WERI-Rb-1 (cell line): ENCODE results near the gene IGF1R.

Source experiments
- DNase-seq: peaks from one replicate; pipeline ENCODE4 v3.0.0-alpha.2; 2020
- H3K27ac ChIP-seq: fragments of 250-450 bp; sonication (Bioruptor Pico); 2 replicates; pipeline ENCODE4 v1.5.1; 2020; ENCODE audit warnings: mild to moderate bottlenecking, moderate library complexity
- H3K27me3 ChIP-seq: fragments of 250-450 bp; sonication (Bioruptor Pico); 2 replicates; pipeline ENCODE4 v1.5.1; 2021; ENCODE audit warnings: mild to moderate bottlenecking, low read depth, moderate library complexity; ENCODE audit not compliant: insufficient read depth, severe bottlenecking
- H3K36me3 ChIP-seq: fragments of 250-450 bp; sonication (Bioruptor Pico); 2 replicates; pipeline ENCODE4 v1.5.1; 2020; ENCODE audit warnings: mild to moderate bottlenecking, moderate library complexity
- H3K4me3 ChIP-seq: 2 replicates; pipeline ENCODE4 v1.5.1; 2011; ENCODE audit warnings: low read depth, mild to moderate bottlenecking, control low read depth, low read length
- H3K9me3 ChIP-seq: fragments of 250-450 bp; sonication (Bioruptor Pico); 2 replicates; pipeline ENCODE4 v1.5.1; 2021; ENCODE audit warnings: mild to moderate bottlenecking, moderate library complexity; ENCODE audit not compliant: severe bottlenecking
- TF ChIP-seq, protein P1 (sequence below): IDR thresholded peaks from 2 replicates; pipeline ENCODE4 v1.5.1; 2011; ENCODE audit warnings: low read depth, mild to moderate bottlenecking, control low read depth, inconsistent platforms, low read length

Gene IGF1R

DNA sequence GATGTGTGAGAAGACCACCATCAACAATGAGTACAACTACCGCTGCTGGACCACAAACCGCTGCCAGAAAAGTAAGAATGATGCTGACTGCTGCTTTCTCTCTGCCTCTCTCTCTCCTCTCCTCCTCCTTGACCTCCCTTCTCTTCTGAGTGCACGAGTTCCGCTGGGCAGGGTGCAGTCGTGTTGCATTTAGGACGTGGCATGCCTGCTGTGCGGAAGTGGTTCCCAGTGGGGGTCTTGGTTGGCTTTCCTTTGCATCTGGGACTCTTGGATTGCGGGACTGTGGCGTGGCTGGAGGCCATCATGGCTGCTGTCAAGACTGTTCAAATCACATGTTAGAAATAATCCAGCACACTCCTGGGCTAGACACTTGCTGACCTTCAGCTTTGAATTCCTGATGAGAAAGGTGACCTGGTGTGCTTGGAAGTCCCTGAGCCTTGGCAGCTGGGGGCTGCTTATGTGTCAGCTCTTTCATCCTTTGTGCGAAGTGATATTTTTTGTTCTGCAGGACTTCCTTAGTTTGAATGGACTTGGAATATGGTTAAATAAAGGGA, 59.8 kb downstream of the IGF1R start:
- H3K4me3 ChIP-seq, result no peak overlapping the region
- H3K9me3 ChIP-seq, result peaks cover 2% of the 10 kb centered on the region
- TF ChIP-seq, protein P1, sequence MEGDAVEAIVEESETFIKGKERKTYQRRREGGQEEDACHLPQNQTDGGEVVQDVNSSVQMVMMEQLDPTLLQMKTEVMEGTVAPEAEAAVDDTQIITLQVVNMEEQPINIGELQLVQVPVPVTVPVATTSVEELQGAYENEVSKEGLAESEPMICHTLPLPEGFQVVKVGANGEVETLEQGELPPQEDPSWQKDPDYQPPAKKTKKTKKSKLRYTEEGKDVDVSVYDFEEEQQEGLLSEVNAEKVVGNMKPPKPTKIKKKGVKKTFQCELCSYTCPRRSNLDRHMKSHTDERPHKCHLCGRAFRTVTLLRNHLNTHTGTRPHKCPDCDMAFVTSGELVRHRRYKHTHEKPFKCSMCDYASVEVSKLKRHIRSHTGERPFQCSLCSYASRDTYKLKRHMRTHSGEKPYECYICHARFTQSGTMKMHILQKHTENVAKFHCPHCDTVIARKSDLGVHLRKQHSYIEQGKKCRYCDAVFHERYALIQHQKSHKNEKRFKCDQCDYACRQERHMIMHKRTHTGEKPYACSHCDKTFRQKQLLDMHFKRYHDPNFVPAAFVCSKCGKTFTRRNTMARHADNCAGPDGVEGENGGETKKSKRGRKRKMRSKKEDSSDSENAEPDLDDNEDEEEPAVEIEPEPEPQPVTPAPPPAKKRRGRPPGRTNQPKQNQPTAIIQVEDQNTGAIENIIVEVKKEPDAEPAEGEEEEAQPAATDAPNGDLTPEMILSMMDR, result no peak
- no peak for DNase-seq
- H3K27me3 ChIP-seq, result no peaks in the 10 kb centered on the region
- H3K36me3 ChIP-seq, result peaks cover 18% of the 10 kb centered on the region
- H3K27ac ChIP-seq, result no peak overlapping the region

DNA sequence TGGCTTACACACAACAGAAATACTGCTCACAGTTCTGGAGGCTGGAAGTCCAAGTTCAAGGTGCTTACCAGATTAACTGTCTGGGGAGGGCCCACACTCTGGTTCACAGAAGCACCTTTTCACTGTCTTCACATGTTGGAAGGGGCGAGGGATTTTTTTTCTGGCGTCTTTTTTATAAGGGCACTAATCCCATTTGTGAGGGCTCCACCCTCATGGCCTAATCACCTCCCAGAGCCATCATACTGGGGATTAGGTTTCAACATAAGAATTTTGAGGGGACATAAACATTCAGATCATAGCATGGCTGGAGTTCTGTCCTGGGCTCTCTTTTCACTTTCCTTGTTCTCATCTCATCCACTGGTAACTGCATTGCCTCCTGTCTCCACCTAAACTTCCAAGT, 63.5 kb downstream of the IGF1R start:
- H3K9me3 ChIP-seq, result peaks cover 2% of the 10 kb centered on the region
- no peaks in the 10 kb centered on the region for H3K27me3 ChIP-seq
- no peak for DNase-seq
- H3K36me3 ChIP-seq, result peaks cover 18% of the 10 kb centered on the region
- H3K4me3 ChIP-seq, result no peak overlapping the region
- no peak overlapping the region for H3K27ac ChIP-seq
- TF ChIP-seq, protein P1, result no peak

DNA sequence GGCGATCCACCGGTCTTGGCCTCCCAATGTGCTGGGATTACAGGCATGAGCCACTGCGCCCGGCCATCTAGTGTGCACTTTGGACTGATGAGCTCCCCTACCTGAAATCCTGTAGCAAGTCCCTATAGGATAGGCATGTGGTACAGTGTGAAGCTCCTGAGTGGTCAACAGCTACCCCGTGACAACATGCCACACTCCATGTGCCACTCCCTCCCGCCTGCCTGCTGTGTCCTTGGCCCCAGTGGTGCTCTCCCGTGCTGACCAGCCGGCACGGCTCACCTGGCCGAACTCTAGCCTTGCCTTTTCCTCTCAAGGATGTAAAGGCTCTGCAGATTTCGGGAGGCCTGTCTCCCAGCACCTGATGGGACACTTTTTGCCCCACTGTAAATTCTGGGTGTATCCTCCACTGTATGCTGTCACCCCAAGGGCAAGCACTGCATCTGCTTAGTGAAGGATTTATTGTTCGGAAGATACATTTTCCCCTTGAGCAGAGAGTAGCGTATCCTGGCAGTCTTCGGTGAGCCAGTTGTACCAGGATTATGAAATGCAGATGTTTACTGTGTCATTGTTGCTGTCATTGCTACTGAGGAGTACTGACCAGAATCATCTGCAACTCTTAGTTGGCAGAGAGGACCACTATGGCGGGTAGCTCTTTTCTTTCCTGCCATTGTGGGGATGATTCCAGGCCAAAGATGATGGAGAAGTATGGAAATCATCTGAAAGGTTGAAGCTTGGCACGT, 64.7 kb downstream of the IGF1R start:
- H3K9me3 ChIP-seq, result peaks cover 2% of the 10 kb centered on the region
- peaks cover 11% of the 10 kb centered on the region for H3K36me3 ChIP-seq
- H3K27me3 ChIP-seq, result no peaks in the 10 kb centered on the region
- no peak overlapping the region for H3K27ac ChIP-seq
- no peak overlapping the region for H3K4me3 ChIP-seq
- DNase-seq, result no peak
- TF ChIP-seq, protein P1, result no peak

DNA sequence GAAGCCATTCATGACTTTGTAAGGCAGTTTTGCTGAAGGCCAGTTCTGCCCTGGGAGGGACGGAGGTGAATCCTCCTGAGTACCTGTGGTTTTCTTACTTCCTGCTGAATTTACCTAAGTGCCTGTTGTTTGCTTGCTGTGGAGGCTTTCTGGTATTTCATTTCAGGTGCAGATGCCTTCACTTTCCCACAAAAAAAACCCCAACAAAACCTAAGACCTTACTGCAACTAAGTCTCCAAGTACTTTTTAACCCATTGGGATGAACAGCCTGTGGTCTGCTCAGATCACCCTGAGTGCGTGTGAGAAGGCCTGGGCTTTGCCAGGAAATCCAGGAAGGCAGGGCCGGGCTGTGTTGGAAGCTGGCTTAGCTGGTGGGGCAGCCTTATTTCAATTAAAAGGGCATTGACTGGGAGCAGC, 65.3 kb downstream of the IGF1R start:
- H3K27ac ChIP-seq, result no peak overlapping the region

DNA sequence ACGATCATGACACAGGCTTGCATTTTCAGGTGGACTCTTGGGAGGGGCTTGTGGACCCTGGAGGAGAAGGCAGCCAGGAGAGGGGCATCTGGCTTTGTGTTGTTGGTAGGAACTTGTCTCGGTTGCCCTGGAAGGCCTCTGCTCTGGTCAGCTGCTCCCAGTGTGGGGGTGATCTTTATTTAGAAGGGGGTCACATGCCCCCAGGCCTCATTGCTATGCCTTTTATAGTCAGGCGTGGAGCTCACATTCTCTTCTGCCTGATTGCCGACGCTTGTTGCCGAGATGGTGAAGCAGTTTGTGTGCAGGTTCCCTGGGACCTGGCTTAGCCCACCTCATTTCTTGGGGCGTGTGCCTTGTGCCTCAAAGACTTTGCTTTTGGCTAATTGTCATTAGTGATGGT, 66.6 kb downstream of the IGF1R start:
- DNase-seq, result no peak
- Histone ChIP-seq H3K27ac (no peak overlapping the region), H3K27me3 (no peaks in the 10 kb centered on the region), H3K9me3 (peaks cover 2% of the 10 kb centered on the region), H3K36me3 (peaks cover 8% of the 10 kb centered on the region), H3K4me3 (no peak overlapping the region)
- TF ChIP-seq, protein P1, result no peak

More for the DNA sequence above, 65.3 kb downstream of the IGF1R start:
- Histone ChIP-seq H3K36me3 (peaks cover 8% of the 10 kb centered on the region), H3K9me3 (peaks cover 2% of the 10 kb centered on the region), H3K27me3 (no peaks in the 10 kb centered on the region), H3K4me3 (no peak overlapping the region)
- DNase-seq, result no peak
- TF ChIP-seq, protein P1, result no peak
